Mucosa of descending colon (tissue), 3 donors: ENCODE data around the gene HS6ST2. TPM values are rescaled to one million over a fixed set of nuclear protein-coding genes. Genes with fewer than 3 reads are reported as not detected.

Experiments
- ATAC-seq: fragments of 200-7000 bp; cut with Tn5 transposase; one replicate; pipeline ENCODE4 v1.9.1; 2020; ENCODE audit warnings: mild to moderate bottlenecking, moderate library complexity
- DNase-seq, 3 donors: peaks; one replicate each; pipeline ENCODE4 v3.0.0-alpha.2; 2020
- H3K36me3 ChIP-seq: fragments of 200-600 bp; one replicate; pipeline ENCODE4 v1.8.0; 2021; ENCODE audit warnings: low read depth, mild to moderate bottlenecking
- H3K4me1 ChIP-seq: fragments of 200-600 bp; one replicate; pipeline ENCODE4 v1.8.0; 2021; ENCODE audit warnings: low read depth, mild to moderate bottlenecking
- H3K4me3 ChIP-seq: fragments of 200-600 bp; one replicate; pipeline ENCODE4 v1.8.0; 2021; ENCODE audit warnings: mild to moderate bottlenecking
- H3K9me3 ChIP-seq: fragments of 200-600 bp; one replicate; pipeline ENCODE4 v1.8.0; 2021; ENCODE audit warnings: mild to moderate bottlenecking
- CTCF ChIP-seq: fragments of 200-600 bp; IDR thresholded peaks from one replicate; pipeline ENCODE4 v1.8.0; 2022; ENCODE audit warnings: antibody characterized with exemption, mild to moderate bottlenecking
- intact Hi-C, 2 donors: fragments of 100-400 bp; cut with DNase I in 1 of 2; cut with micrococcal nuclease in 1 of 2; formaldehyde crosslinking; loops; one replicate each; pipeline versions ENCODE4 v1.11.0 to v1.11.1; 2022; cut with DNase I, micrococcal nuclease
- total RNA-seq, 3 donors: library from RNA; stranded (reverse); fragmentation: NEBNext Ultra II Directional in 2 of 3; extraction: Animal tissue kit (Norgen Biotek cat#: 25700) in 2 of 3; gene quantifications; one replicate each; pipeline versions ENCODE4 v1.2.1 to v1.2.4, GENCODE V29; 2021 to 2023
- donor health status: DM: no; HTN: no; CAD: no; lungs with moderate emphysema.
- donor health status: DM: no; HTN: no; CAD: no.
- donor health status: DM: no; HTN: yes; CAD: no.

Gene HS6ST2
- total RNA-seq, 3 donors from 2014 or later: 0.38 to 1.5 (median 0.52) TPM

GRCh38 chrX:132766452-132766851, 192.0 kb downstream of the HS6ST2 start:
- no peaks in the 10 kb centered on the region for H3K36me3 ChIP-seq
- no peak for ATAC-seq
- no peak for TF ChIP-seq CTCF
- no peaks in the 10 kb centered on the region for H3K9me3 ChIP-seq
- no peak for DNase-seq
- intact Hi-C loops: no loop called here
- no peak overlapping the region for H3K4me3 ChIP-seq
- no peaks in the 10 kb centered on the region for H3K4me1 ChIP-seq

- Histone ChIP-seq H3K4me1 (no peaks in the 10 kb centered on the region), H3K9me3 (no peaks in the 10 kb centered on the region), H3K4me3 (no peak overlapping the region), H3K36me3 (no peaks in the 10 kb centered on the region)
- DNase-seq: no peak
- intact Hi-C loops: no loop called here
- no peak for ATAC-seq
- no peak for TF ChIP-seq CTCF
Measured at GRCh38 chrX:132763528-132763927, 194.9 kb downstream of the HS6ST2 start.

GRCh38 chrX:132758759-132759158, 199.7 kb downstream of the HS6ST2 start:
- H3K4me3 ChIP-seq: no peak overlapping the region
- H3K9me3 ChIP-seq: no peaks in the 10 kb centered on the region
- H3K36me3 ChIP-seq: no peaks in the 10 kb centered on the region
- no peaks in the 10 kb centered on the region for H3K4me1 ChIP-seq
- intact Hi-C loops: no loop called here
- TF ChIP-seq CTCF: no peak
- ATAC-seq: no peak
- DNase-seq: no peak

GRCh38 chrX:132757066-132757623, 201.3 kb downstream of the HS6ST2 start:
- H3K36me3 ChIP-seq: no peaks in the 10 kb centered on the region
- no peaks in the 10 kb centered on the region for H3K4me1 ChIP-seq
- DNase-seq (no peak), ATAC-seq (no peak)
- no peaks in the 10 kb centered on the region for H3K9me3 ChIP-seq
- no peak overlapping the region for H3K4me3 ChIP-seq
- TF ChIP-seq CTCF: no peak
- intact Hi-C loops: no loop called here

GRCh38 chrX:132756439-132756838, 202.0 kb downstream of the HS6ST2 start:
- Histone ChIP-seq H3K36me3 (no peaks in the 10 kb centered on the region), H3K4me3 (no peak overlapping the region), H3K9me3 (no peaks in the 10 kb centered on the region), H3K4me1 (no peaks in the 10 kb centered on the region)
- TF ChIP-seq CTCF: no peak
- intact Hi-C loops: no loop called here
- DNase-seq (no peak), ATAC-seq (no peak)
